Breast epithelium (tissue), 3 donors: Measurements from ENCODE around the gene MTUS2.

ENCODE experiments used
- CTCF ChIP-seq, 3 donors: fragments of 450-650 bp; IDR thresholded peaks; one replicate each; pipeline ENCODE4 v1.5.1; 2016 to 2017; ENCODE audit warnings: antibody characterized with exemption in 3 of 3, mild to moderate bottlenecking in 3 of 3, moderate library complexity in 3 of 3
- POLR2A ChIP-seq: fragments of 450-650 bp; IDR thresholded peaks from one replicate; pipeline ENCODE4 v1.6.1; 2016; ENCODE audit warnings: antibody characterized with exemption, mild to moderate bottlenecking, moderate library complexity
- POLR2AphosphoS5 ChIP-seq, 3 donors: sonication (generic); formaldehyde crosslinking; IDR thresholded peaks; one replicate each; pipeline ENCODE4 v1.6.1; 2017; ENCODE audit warnings: antibody characterized with exemption in 3 of 3

DNA sequence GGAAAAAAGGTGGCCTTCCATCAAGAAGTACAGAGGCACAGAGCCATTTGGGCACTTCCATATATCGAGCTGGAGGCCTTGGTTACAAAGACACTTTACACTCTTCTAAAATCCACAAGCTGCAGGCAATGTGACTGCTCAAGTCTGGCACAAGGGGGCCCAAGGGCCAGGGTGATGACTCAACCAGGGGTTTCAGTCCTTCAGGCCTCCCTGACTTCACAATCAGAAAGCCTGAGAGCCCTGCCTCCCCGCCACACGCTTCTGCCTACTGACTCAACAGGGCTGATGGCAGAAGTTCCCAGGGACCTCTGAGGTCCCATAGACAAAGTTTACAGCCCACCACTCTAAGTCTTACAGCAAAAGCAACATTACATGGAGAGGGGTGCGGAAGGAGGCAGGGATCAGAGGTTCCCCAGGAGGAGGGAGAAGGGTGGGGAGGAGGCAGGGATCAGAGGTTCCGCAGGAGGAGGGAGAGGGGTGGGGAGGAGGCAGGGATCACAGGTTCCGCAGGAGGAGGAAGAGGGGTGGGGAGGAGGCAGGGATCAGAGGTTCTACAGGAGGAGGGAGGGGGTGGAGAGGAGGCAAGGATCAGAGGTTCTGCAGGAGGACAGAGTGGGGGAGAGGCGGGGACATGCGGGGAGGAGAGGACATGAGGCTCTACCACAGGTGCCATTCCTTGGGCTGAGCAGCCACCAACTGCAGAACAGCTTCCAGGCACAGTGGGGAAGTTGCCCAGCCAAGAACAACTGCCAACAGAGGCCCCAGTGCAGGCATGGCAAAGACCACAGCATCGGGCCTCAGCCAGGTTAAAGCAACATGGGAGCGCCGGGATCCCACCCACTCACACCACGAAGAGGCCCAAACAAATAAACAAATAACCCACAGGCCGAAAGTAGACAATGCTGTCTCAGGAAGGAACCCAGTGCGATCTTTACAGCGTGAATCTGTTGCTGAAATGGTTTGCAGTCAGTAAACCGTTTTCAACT, 723.4 kb downstream of the MTUS2 start:
- TF ChIP-seq POLR2AphosphoS5 (IDR thresholded peaks at IDR 0.05): no peak
- no peak for TF ChIP-seq CTCF (IDR thresholded peaks at IDR 0.05)
- TF ChIP-seq POLR2A: no peak
